Daoy (cell line): ENCODE measurements around the gene RPS6KA1. TPM values are rescaled to one million over a fixed set of nuclear protein-coding genes. Genes with fewer than 3 reads are reported as not detected.

Experiments used
- DNase-seq: peaks from one replicate; pipeline ENCODE4 v3.0.0-alpha.2; 2015; ENCODE audit warnings: low read depth
- total RNA-seq: library from RNA; depleted of rRNA; stranded (reverse); fragments of >200 nt; shearing (Covaris generic); gene quantifications from 2 replicates; pipeline ENCODE4 v1.2.3, GENCODE V29; 2014

RPS6KA1 gene
- total RNA-seq, 1 experiment from 2014 or later, result 35.7 TPM

GRCh38 chr1:26531651-26532131 lies 2.1 kb downstream of the RPS6KA1 start:
- no peak for DNase-seq

- DNase-seq, result no peak
These were observed 4.5 kb downstream of the RPS6KA1 start for GRCh38 chr1:26533951-26534509.

DNA sequence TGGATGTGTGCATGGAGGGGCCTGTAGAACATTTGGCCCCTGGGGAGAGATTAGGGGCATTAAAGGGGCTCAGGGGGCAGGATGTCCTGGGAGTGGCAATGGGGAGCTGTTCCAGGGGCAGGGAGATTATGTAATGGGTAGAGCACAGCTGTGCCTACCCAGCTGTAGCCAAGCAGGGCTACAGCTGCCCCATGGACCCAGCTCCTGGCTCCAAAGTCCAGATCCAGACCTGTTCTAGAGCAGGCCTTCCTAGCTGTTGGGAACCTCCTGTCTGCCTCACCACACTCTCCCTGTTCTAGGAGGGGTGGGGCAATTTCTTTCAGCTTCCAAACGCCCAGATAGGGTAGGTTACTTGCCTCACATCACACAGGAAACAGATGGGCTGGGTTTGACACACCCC lies 5.6 kb downstream of the RPS6KA1 start:
- no peak for DNase-seq

- no peak for DNase-seq
These were observed 6.5 kb downstream of the RPS6KA1 start for GRCh38 chr1:26536081-26536480.

DNA sequence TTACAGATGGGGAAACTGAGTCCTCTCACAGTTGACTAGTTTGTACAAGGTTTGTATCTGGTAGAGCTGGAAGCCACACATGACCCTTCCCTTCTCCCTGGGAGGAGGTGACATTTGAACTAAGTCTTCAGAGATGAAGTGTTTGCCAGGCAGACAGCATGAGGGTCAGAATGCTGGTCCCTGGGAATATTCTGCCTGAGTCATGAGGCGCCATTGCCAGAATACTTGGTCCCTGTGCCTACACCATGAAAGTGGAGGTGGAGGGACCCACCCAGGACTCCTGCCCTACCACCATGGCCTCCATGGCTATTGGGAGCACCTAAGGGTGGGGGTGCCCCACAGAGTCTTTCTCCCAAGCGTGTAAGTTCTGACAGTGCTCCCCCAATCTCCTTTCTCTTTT lies 7.0 kb downstream of the RPS6KA1 start:
- no peak for DNase-seq

DNA sequence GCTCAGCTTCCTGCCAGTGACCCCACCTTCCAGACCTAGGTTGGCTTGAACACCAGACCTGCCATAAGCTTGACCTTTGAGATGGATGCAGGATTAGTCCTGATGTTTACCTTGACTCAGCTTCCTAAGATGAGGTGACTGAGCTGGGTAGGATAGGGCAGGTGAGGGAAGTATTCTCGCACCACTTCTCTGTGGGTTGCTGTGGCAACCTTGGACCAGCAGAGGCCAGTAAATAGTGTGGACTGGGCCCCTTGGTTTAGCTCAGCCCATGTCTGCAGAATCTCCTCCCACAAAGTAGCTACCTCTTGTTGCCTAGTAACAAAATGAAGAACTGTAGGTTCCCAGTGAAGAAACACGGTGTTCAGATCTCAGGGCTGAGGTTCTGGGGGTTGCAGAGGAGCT lies 8.4 kb downstream of the RPS6KA1 start:
- DNase-seq, result peak; percentile 25

GRCh38 chr1:26538480-26539412 lies 9.2 kb downstream of the RPS6KA1 start:
- peak; percentile 57 for DNase-seq

- no peak for DNase-seq
These were observed 10.2 kb downstream of the RPS6KA1 start for GRCh38 chr1:26539722-26540121.

DNA sequence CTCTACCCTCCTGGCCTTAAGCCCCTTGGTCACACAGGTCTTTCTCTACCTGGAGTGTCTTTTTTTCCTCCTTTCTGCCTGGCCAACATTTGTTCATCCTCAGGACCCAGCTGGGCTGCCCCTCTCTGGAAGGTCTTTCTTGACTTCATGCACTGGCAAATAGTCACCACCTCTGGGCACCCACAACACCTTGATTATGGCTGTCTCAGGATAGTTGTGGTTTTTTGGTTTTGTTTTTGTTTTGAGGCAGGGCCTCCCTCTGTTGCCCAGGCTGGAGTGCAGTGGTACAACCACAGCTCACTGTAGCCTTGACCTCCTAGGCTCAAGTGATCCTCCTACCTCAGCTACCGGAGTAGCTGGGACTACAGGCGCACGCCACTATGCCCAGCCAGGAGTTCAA lies 10.8 kb downstream of the RPS6KA1 start:
- DNase-seq, result no peak

- no peak for DNase-seq
These were observed 11.9 kb downstream of the RPS6KA1 start for GRCh38 chr1:26541431-26541815.

- peak; percentile 50 for DNase-seq
These were observed 12.5 kb downstream of the RPS6KA1 start for GRCh38 chr1:26541816-26542711.

- DNase-seq, result no peak
These were observed 13.3 kb downstream of the RPS6KA1 start for GRCh38 chr1:26542771-26543451.

DNA sequence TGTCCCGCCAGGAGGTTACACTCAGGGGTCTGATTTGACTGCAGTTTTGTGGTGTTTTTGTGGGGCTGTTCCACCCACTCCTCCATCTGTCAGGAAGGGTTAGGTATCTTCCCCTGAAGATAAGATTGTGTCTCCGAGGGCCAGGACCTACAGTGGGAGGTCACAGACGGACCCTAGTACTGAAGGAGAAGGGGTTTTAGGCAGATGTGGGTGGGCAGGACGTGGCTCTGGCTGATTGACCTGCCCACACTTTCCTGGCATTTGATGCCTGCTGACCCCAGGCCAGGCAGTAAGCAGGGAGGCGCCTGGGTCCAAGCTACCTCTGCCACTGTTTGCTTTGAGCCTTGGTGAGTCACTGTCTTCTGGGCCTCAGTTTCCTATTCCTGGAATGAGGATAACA lies 13.9 kb downstream of the RPS6KA1 start:
- no peak for DNase-seq

- DNase-seq, result no peak
These were observed 14.6 kb downstream of the RPS6KA1 start for GRCh38 chr1:26544126-26544525.

DNA sequence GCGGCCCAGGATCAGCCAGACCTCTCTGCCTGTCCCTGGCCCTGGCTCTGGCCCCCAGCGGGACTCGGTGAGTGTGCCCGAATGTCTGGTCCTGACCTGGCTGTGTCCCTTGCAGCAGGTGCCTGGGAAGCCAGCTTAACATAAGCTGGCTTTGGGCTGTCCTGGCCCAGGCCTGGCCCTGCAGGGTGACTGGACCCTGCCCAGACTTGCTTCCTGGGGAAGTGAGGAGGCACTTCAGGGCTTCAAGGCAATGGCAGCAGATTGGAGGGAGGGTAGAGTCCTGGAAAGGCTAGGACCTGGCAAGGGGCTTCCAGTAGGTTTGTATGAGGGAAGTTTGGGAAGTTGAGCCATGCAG lies 16.4 kb downstream of the RPS6KA1 start:
- no peak for DNase-seq

DNA sequence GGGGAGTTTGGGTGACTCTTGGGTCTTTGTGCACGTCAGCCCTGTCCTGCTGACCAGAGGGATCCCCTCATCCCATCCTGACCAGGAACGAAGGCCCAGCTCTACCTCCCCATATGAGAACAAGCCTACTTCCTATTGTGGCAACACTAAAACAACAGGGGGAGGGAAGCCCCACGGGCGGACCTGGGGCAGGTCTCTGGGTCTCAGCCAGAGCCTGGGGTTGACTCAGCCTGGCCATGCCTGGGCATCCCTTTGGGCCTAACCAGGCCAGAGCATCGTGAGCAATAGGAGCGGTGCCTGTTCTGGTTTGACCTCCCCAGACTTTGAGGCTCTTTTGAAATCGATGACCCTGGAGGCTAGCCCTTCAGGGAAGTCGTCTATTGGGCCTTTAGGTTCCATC lies 16.8 kb downstream of the RPS6KA1 start:
- no peak for DNase-seq

DNA sequence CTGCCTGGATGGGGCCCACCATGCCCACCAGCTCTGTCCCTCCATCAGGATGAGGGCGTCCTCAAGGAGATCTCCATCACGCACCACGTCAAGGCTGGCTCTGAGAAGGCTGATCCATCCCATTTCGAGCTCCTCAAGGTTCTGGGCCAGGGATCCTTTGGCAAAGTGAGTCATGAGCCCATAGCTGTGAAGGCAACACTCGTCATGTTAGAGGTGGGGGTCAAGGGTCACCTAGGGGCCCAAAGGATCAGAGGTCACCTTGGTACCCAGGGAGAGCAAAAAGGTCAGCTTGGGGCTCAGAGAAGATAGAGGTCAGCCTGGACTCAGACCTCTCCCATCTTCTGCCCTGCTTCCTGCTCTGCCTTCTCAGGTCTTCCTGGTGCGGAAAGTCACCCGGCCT lies 17.3 kb downstream of the RPS6KA1 start:
- DNase-seq, result no peak

DNA sequence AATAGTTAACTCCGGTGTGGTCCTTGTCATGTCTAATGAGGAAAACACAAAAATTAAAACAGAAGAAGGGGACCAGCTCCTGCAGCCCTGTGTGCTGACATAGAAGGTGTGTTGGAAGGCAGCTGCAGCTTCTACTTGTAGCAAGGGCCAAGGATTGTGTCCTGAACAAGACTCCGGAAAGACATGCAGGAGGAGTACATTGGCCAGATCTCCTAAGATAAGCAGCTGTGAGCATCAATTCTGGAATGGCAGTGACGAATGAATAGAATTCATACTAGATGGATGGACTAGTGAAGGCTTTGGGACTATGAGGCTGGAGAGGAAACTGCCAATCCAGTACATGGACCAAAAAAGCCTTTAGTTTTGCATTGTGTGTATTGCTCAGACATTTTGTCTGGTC lies 19.3 kb downstream of the RPS6KA1 start:
- DNase-seq, result no peak

- no peak for DNase-seq
These were observed 21.4 kb downstream of the RPS6KA1 start for GRCh38 chr1:26550946-26551345.

GRCh38 chr1:26552720-26553119 lies 23.2 kb downstream of the RPS6KA1 start:
- no peak for DNase-seq

- no peak for DNase-seq
These were observed 24.6 kb downstream of the RPS6KA1 start for GRCh38 chr1:26553942-26554682.
